HS-27A (cell line): ENCODE results near the gene HOXA4.
A peak's percentile ranks its signal among the peaks of the same experiment; 100 is the strongest.

Source experiments
- DNase-seq: peaks from one replicate; pipeline ENCODE4 v3.0.0-alpha.2; 2012; ENCODE audit warnings: low read depth, missing footprints

Gene HOXA4

GRCh38 chr7:27147199-27148030, 16.9 kb upstream of the HOXA4 start, which contains the start of gene HOXA6:
Gene HOXA6, minus strand, starts transcription at chr7:27147774. Its CDS starts 25 bp downstream, at chr7:27147749.
- no peak for DNase-seq

DNA sequence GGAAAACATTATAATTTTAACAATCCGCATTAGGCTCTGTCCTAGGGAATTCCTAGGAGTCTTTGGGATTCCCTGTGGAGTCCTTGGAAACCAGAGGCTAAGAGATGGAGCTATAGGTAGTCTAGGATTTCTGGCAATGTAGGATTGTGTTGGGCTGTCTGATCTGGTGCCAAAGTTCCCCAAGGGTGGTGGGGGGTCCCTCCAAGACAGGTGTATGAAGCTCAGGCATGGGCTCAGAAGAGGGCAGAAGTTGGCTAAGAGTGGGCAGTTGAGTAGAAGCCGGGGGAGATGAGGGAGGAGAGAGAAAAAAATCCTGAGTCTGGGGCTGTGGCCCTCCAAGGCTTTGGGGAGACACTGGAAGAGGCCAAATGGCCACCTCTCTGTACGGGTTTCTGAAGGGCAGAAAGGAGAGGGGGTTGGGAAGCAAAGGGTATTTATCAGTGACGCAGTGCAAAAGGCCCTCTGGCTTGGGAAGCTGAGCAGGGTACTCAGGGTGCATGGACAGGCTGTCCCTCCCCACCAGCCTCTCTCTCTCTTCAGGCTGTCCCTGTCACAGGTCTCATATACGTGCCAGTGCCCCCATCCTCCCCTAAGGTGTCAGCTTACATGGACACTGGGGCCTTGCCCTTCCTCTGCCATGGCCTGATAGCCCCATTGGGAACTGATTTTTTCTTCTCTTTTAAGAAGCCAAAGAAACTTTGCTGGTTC, 16.1 kb upstream of the HOXA4 start:
- DNase-seq: no peak

DNA sequence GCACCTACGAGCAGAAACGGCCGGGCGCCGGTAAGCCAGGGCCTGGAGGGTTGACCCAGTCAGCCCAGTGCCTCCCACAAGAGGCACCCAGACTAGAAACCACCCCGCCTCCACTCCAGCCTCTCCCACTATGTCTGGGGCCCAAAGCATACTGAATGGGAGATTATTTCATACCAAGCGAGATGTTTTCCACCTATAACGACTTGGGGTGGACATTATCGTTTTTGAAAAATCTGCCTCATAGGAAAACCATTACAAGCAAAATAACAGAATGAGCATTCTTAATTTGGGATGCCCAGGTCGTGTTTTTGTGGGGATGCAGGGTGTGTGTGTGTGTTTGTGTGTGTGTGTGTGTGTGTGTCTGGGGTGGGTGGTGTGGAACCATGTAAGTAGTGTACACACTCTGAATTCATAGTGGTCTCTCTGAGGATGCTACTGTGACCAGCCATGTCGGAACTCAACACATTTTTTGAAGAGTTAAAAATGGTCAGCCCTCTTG, 15.4 kb upstream of the HOXA4 start:
- no peak for DNase-seq

- no peak for DNase-seq
Measured at GRCh38 chr7:27145165-27145913, 14.8 kb upstream of the HOXA4 start.

- no peak for DNase-seq
Measured at GRCh38 chr7:27144781-27145164, 14.2 kb upstream of the HOXA4 start.

DNA sequence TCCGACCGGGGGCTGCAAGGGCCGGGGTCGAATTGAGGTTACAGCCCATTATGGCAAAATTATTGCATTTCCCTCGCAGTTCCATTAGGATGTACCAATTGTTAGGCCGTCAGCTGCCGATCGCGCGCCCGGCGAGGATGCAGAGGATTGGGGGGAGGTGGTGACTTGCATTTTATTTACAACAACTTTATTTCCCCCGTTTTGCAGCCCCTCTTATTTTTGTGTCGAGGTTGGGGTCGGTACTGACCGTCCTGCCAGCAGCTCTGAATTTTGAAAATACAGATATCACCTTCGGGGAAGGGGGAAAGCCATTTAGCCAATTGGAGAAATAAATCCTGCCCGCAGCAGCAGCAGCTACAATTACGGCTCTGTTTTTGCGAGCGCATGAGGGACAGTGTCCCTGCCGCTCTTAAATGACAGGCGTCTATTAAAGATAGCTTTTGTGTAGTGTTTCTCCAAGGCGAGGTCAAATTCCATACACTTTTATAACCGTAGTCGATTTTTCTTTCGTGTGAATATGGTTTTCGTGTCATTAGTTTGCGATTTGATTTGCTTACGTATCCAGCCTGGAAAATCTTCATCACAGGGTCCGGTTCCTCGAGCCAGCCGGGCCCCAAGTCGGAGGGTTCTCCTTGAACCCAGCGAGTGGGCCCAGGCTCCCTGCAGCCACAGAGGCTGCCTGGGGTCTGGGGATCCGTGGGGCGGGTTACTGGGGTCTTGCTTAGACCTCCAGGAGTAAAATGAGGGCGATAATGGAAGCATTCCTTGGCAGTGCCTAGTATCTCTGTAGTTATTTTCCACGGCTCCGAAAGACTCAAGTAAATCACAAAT, 13.6 kb upstream of the HOXA4 start:
- no peak for DNase-seq

DNA sequence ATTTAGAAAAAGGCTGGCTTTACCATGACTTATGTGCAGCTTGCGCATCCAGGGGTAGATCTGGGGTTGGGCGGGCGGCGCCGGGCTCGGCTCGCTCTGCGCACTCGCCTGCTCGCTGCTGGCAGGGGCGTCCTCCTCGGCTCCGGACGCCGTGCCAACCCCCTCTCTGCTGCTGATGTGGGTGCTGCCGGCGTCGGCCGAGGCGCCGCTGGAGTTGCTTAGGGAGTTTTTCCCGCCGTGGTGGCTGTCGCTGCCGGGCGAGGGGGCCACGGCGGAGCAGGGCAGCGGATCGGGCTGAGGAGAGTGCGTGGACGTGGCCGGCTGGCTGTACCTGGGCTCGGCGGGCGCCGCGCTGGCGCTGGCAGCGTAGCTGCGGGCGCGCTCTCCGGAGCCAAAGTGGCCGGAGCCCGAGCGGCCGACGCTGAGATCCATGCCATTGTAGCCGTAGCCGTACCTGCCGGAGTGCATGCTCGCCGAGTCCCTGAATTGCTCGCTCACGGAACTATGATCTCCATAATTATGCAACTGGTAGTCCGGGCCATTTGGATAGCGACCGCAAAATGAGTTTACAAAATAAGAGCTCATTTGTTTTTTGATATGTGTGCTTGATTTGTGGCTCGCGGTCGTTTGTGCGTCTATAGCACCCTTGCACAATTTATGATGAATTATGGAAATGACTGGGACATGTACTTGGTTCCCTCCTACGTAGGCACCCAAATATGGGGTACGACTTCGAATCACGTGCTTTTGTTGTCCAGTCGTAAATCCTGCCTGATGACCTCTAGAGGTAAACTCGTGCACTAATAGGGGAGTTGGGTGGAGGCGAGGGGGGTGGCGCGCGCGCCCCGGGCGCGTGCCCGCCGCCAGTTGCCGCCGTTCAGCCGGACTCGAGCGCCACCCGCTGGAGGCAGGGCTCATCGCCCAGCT, 12.7 kb upstream of the HOXA4 start, which contains the start of gene HOXA5:
Gene HOXA5, minus strand, starts transcription at position 659 of the 927 bp plus-strand sequence. Its CDS starts 74 bp downstream, at position 585.
- peak; percentile 57 for DNase-seq

GRCh38 chr7:27142580-27143022, 12.0 kb upstream of the HOXA4 start:
- DNase-seq: no peak

GRCh38 chr7:27141923-27142579, 11.5 kb upstream of the HOXA4 start:
- DNase-seq: no peak

DNA sequence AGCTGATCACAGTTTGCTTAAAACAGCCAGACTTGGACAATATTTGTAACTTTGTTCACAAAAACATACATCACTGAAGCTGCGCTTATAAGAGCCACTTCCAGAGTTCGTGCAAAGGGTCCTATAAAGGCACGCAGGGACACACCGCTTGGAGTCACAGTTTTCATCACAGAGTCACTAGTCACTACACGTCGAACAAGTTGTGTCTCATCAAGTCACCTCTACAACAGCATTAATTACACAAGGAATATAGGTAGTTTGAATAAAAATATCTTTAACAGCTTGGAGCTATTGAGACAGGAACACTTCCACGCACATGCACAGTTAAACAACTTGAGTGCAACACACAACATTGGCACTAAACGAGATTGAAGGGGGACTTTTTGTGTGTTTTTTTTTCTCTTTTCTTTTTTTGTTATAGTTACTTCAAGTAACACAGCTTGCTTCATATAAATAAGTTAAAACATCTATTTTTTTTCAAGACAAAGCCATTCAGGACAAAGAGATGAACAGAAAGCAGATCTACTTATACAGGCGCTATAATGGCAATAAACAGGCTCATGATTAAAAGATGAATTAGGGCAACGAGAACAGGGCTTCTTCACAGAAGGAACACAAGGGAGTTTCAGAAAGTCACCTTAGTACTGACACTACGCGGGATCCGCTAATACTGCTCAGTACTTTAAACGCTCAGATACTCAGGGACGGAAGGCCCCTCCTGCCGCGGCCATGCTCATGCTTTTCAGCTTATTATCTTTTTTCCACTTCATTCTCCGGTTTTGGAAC, 10.8 kb upstream of the HOXA4 start:
- DNase-seq: no peak

DNA sequence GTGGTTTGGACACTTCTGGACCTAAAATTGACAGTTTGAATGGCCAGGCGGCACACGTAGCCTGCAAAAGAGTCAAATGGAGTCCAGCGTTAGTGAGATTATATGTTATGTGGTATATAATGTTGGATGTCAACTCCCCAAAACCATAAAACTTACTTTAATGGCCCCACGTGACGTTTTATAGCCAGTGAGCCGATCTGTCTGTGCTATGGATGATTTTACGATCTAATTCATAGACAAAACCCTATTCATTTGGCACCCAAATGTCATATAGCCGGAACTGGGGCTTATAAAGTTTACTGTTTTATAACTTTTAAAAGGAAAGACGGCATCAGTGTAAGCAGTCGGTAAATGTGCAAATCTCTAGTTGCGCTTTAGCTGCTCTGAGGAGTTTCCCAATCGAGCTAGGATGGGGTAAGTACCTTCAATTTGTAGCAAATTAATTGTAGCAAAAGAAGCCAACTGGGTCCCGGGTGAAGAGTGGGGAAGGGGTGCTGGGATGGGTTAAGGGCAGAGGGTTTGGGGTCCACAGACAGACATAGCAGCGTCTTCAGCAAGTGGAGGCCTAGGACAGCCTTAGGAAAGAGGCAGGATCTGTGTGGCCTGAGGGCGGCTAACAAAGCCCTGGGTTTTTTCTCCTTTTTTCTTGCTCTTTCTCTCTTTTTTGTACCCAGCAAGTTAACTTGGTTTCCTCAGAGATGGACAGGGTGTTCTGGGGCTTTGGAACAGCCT, 9.7 kb upstream of the HOXA4 start:
- DNase-seq: no peak

- DNase-seq: no peak
Measured at GRCh38 chr7:27139334-27140125, 9.0 kb upstream of the HOXA4 start.

DNA sequence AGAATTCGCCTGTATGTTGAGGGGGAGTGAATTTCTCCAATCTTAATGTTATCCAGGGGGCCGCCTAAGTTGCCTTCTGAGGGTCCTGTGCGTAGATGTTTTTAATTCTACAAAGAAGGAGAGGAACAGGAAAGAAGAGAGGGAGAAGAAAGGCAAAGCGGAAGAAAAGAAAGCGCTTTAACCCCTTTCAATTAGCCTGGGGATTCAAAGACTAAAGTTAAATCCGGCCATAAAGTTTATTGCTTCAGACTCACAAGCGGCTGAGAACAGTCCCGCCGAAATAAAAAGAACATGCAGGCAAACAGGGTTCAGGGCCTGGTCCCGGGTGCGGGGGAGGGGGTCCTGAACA, 8.4 kb upstream of the HOXA4 start:
- DNase-seq: no peak

DNA sequence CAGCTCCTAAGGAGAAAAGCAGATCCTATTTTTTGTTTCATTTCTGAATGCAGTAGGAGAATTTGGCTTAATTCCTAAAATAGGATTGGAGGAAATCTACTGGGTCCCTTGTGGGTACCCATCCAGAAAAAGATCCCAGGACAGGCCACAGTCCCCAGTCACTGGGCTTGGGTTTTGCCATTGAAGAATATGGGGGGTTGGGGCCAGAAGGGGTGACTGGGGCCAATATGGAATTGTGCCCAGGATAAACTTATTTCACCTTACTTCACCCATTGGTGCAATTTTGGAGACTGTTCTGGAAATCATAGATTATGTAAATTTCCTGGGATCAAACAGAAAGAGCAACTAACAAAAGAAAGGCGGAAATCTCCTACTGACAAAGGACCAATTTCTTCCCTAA, 7.9 kb upstream of the HOXA4 start:
- no peak for DNase-seq

DNA sequence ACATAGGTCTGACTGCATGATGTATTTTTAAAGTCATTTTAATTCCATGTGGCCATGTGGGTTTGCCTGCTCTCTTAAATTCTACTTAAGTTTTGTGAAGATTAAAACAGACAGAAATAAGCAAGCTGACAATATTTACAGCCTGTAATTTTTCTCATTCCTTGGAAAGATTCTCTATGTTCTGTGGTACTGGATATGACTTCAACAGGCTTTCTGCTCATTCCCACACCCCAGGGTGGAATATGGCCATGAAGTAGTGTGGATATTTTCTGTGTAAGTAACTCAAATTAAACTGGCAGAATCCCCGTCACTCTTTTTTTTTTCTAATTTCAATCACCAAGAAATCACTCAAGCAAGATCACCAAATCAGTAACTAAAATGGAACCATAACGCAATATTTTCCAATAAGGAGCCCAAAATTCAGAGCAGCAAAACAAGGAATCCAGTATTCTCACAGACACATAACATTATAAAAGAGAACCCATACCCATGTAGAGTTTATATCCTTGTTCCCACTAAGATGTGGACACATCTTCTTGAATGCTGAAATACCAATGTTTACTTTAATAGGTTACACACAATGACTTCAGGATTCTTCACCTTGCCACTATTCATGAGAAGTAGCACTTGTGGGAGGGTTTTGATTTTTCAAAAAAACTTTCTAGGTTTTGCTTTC, 7.2 kb upstream of the HOXA4 start:
- no peak for DNase-seq

DNA sequence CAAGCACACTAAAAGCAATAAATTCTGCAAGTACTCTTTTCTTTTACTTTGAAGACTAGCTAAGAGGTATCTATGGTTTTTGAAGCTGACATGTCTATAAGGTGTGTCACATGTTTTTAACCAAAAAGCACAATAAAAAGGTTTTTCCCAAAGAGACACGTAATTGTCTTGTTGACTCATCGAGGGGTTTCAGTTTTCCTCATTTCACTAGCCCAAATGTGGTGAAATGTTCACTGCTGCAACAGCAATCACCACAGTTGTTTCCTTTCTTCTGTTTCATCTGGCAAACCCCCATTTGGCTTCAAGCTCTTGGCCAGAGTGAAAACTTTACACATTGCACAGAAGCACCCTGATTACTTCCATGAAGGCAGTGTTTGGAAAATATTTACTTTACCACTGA, 3.8 kb upstream of the HOXA4 start:
- no peak for DNase-seq
